Measurements from ENCODE around the gene LRRC1.

Gene LRRC1

DNA sequence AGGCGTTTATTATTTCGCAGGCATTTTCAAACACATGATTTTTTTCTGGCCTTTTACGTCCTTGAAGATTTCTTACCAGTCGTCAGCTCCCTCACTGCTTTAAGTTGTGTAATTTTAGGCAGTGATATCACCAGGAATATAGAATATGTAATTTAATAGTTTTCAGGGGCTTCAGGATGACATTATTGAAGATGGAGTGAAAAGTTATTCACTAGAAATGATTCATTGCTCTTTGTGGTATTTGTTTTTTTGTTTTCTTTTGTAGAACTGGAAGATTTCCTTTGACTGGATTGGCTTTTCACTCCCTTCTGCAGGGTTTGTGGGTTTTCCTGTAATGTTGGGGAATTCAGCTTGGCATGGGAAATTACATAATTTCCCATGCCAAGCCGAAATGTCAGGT is 2.0 kb downstream of the LRRC1 start:
- TF ChIP-seq, protein P1, sequence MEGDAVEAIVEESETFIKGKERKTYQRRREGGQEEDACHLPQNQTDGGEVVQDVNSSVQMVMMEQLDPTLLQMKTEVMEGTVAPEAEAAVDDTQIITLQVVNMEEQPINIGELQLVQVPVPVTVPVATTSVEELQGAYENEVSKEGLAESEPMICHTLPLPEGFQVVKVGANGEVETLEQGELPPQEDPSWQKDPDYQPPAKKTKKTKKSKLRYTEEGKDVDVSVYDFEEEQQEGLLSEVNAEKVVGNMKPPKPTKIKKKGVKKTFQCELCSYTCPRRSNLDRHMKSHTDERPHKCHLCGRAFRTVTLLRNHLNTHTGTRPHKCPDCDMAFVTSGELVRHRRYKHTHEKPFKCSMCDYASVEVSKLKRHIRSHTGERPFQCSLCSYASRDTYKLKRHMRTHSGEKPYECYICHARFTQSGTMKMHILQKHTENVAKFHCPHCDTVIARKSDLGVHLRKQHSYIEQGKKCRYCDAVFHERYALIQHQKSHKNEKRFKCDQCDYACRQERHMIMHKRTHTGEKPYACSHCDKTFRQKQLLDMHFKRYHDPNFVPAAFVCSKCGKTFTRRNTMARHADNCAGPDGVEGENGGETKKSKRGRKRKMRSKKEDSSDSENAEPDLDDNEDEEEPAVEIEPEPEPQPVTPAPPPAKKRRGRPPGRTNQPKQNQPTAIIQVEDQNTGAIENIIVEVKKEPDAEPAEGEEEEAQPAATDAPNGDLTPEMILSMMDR (IDR thresholded peaks at IDR 0.05), result no peak
- H3K4me3 ChIP-seq (ENCODE audit: low read depth in 1 of 2, low read length in 1 of 2), result no peak overlapping the region

GRCh38 chr6:53797304-53797703 is 2.5 kb downstream of the LRRC1 start:
- Histone ChIP-seq H3K36me3 (no peaks in the 10 kb centered on the region), H3K4me3 (ENCODE audit: low read depth in 1 of 2, low read length in 1 of 2) (no peak overlapping the region), H3K9me3 (no peaks in the 10 kb centered on the region), H3K27ac (no peak overlapping the region), H3K4me1 (ENCODE audit: control insufficient read depth in 1 of 2, insufficient read depth in 1 of 2, low read depth in 1 of 2, low read length in 1 of 2) (peaks cover 28 to 29% of the 10 kb centered on the region in 2 experiments), H3K27me3 (peaks cover 37% of the 10 kb centered on the region)
- TF ChIP-seq, protein P1 (IDR thresholded peaks at IDR 0.05), result no peak

More for the DNA sequence above, 2.0 kb downstream of the LRRC1 start:
- Histone ChIP-seq H3K36me3 (no peaks in the 10 kb centered on the region), H3K27ac (no peak overlapping the region), H3K4me1 (ENCODE audit: control insufficient read depth in 1 of 2, insufficient read depth in 1 of 2, low read depth in 1 of 2, low read length in 1 of 2) (peaks cover 28 to 29% of the 10 kb centered on the region in 2 experiments), H3K27me3 (peaks cover 37% of the 10 kb centered on the region), H3K9me3 (no peaks in the 10 kb centered on the region)

GRCh38 chr6:53799340-53799739 is 4.5 kb downstream of the LRRC1 start:
- H3K4me3 ChIP-seq (ENCODE audit: low read depth in 1 of 2, low read length in 1 of 2), result no peak overlapping the region
- peaks cover 18% of the 10 kb centered on the region for H3K27me3 ChIP-seq
- TF ChIP-seq, protein P1 (IDR thresholded peaks at IDR 0.05), result no peak
- no peak overlapping the region for H3K27ac ChIP-seq
- H3K36me3 ChIP-seq, result no peaks in the 10 kb centered on the region
- peaks cover 16% of the 10 kb centered on the region in 2 experiments for H3K4me1 ChIP-seq (ENCODE audit: control insufficient read depth in 1 of 2, insufficient read depth in 1 of 2, low read depth in 1 of 2, low read length in 1 of 2)
- H3K9me3 ChIP-seq, result no peaks in the 10 kb centered on the region

DNA sequence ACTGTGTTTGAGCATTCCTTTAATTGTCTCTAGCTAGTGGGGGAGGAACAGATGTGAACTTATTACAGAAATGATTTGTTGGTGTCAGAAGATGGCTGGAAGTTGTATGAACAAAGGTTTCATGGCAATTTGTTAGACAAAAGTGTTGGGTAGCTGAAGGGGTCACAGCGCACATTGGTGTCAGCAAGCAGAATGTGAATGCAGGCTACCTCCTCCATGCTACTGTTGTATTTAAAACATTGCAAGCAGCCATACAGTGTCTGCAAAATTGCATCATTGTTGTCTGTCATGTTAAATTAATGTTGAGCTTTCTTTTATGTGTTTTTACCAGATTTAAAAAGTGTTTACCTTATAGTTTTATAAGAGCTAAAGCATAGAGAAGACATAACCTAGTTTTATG is 6.2 kb downstream of the LRRC1 start:
- Histone ChIP-seq H3K4me3 (ENCODE audit: low read depth in 1 of 2, low read length in 1 of 2) (no peak overlapping the region), H3K36me3 (no peaks in the 10 kb centered on the region), H3K4me1 (ENCODE audit: control insufficient read depth in 1 of 2, insufficient read depth in 1 of 2, low read depth in 1 of 2, low read length in 1 of 2) (peaks cover 3 to 5% of the 10 kb centered on the region in 2 experiments), H3K9me3 (no peaks in the 10 kb centered on the region), H3K27ac (no peak overlapping the region), H3K27me3 (peaks cover 7% of the 10 kb centered on the region)
- TF ChIP-seq, protein P1 (IDR thresholded peaks at IDR 0.05), result no peak

- H3K4me3 ChIP-seq (ENCODE audit: low read depth in 1 of 2, low read length in 1 of 2), result no peak overlapping the region
- H3K4me1 ChIP-seq (ENCODE audit: control insufficient read depth in 1 of 2, insufficient read depth in 1 of 2, low read depth in 1 of 2, low read length in 1 of 2), result no peaks in the 10 kb centered on the region
- H3K36me3 ChIP-seq, result no peaks in the 10 kb centered on the region
- no peaks in the 10 kb centered on the region for H3K27me3 ChIP-seq
- TF ChIP-seq, protein P1 (IDR thresholded peaks at IDR 0.05), result no peak
- H3K9me3 ChIP-seq, result no peaks in the 10 kb centered on the region
- no peak overlapping the region for H3K27ac ChIP-seq
Measured at GRCh38 chr6:53802582-53802981, 7.8 kb downstream of the LRRC1 start.

Data from neutrophil (primary cell).